MM.1S (cell line): ENCODE data around the gene APBB1IP.

Experiments
- CTCF ChIP-seq: fragments of 300-600 bp; sonication (generic); IDR thresholded peaks from 2 replicates; pipeline ENCODE4 v1.5.1; 2016; ENCODE audit warnings: antibody characterized with exemption, low read length, mixed read lengths
- EZH2 ChIP-seq: fragments of 300-600 bp; sonication (generic); optimal IDR thresholded peaks from 2 replicates; pipeline ENCODE3; 2017; ENCODE audit warnings: low read depth, mild to moderate bottlenecking, antibody characterized with exemption, low read length, mixed read lengths
- EZH2phosphoT487 ChIP-seq: fragments of 300-600 bp; sonication (generic); IDR thresholded peaks from 2 replicates; pipeline ENCODE4 v1.6.1; 2018; ENCODE audit warnings: antibody characterized with exemption, low read length

GRCh38 chr10:26438534-26439341, 597 bp downstream of the APBB1IP start:
- TF ChIP-seq EZH2 (no peak), CTCF (no peak), EZH2phosphoT487 (no peak)
